ENCODE data around the gene DDIT4. TPM values are rescaled to one million over a fixed set of nuclear protein-coding genes. Genes with fewer than 3 reads are reported as not detected.
A peak's percentile ranks its signal among the peaks of the same experiment; 100 is the strongest.

Gene DDIT4
- total RNA-seq, 1 donor from 2014 or later, result 193 TPM

GRCh38 chr10:72316386-72316700 is 42.6 kb downstream of the DDIT4 start:
- DNase-seq (ENCODE audit: low read depth in 2 of 2), result peak; percentile 57 to 65

- peak in 1 of 2 donors; percentile 77 for DNase-seq (ENCODE audit: low read depth in 2 of 2)
Observed at GRCh38 chr10:72316748-72317435, 43.2 kb downstream of the DDIT4 start.

- no peak for DNase-seq (ENCODE audit: low read depth in 2 of 2)
Observed at GRCh38 chr10:72318418-72319262, 44.9 kb downstream of the DDIT4 start.

GRCh38 chr10:72319416-72320254 is 45.9 kb downstream of the DDIT4 start:
- DNase-seq (ENCODE audit: low read depth in 2 of 2), result peak; percentile 69 to 98

- DNase-seq (ENCODE audit: low read depth in 2 of 2), result peak; percentile 51 to 97
Observed at GRCh38 chr10:72320676-72321247, 47.0 kb downstream of the DDIT4 start.

GRCh38 chr10:72321248-72322029 is 47.7 kb downstream of the DDIT4 start:
- no peak for DNase-seq (ENCODE audit: low read depth in 2 of 2)

- peak in 1 of 2 donors; percentile 46 for DNase-seq (ENCODE audit: low read depth in 2 of 2)
Observed at GRCh38 chr10:72322030-72322279, 48.2 kb downstream of the DDIT4 start.

GRCh38 chr10:72322280-72323058 is 48.7 kb downstream of the DDIT4 start:
- DNase-seq (ENCODE audit: low read depth in 2 of 2), result no peak

- no peak for DNase-seq (ENCODE audit: low read depth in 2 of 2)
Observed at GRCh38 chr10:72323108-72323749, 49.5 kb downstream of the DDIT4 start.

- DNase-seq (ENCODE audit: low read depth in 2 of 2), result no peak
Observed at GRCh38 chr10:72323771-72324191, 50.1 kb downstream of the DDIT4 start.

Other genes starting within 250 kb of the DDIT4 start
- gene SPOCK2, start 185.4 kb upstream of the DDIT4 start, total RNA-seq, result 1.9 and 6.2 TPM in 2 replicates
- gene ANAPC16, start 57.9 kb upstream of the DDIT4 start, total RNA-seq, result 43.3 and 69.7 TPM in 2 replicates
- gene ASCC1, start 57.6 kb upstream of the DDIT4 start, total RNA-seq, result 23.5 and 26.2 TPM in 2 replicates
- gene DNAJB12, start 81.0 kb downstream of the DDIT4 start, total RNA-seq, result 16.8 and 26.0 TPM in 2 replicates

Measured in dermis microvascular lymphatic vessel endothelial cell (primary cell).